IMR-90 (cell line): ENCODE results near the gene FLVCR2. TPM values are rescaled to one million over a fixed set of nuclear protein-coding genes. Genes with fewer than 3 reads are reported as not detected.

Experiments used
- ATAC-seq: fragments of 200-7000 bp; cut with Tn5 transposase; 2 replicates; pipeline ENCODE4 v1.9.1; 2020; ENCODE audit warnings: low read depth, mild to moderate bottlenecking, moderate library complexity
- BruUV-seq: library from RNA; stranded (reverse); fragments of 400-500 nt; replicated peaks from 2 replicates; lab custom pipeline; 2021; lab: Mats Ljungman, UMichigan
- CTCF ChIA-PET: fragments of 300-600 bp; formaldehyde crosslinking; extraction: SDS; loops from one replicate; lab custom pipeline; 2021; ENCODE audit warnings: antibody characterized with exemption; lab: Yijun Ruan, JAX
- POLR2A ChIA-PET: fragments of 300-600 bp; sonication (Branson Sonifier 250); formaldehyde crosslinking; loops from one replicate; lab custom pipeline; 2022; ENCODE audit warnings: antibody characterized with exemption; ENCODE audit not compliant: unreplicated experiment; lab: Charles Lee
- DNase-seq: peaks from one replicate; pipeline ENCODE4 v3.0.0; 2013
- H2AFZ ChIP-seq: replicated peaks from 2 replicates; pipeline ENCODE3; 2013; ENCODE audit warnings: low read length, mild to moderate bottlenecking; ENCODE audit not compliant: poor library complexity
- H2AK5ac ChIP-seq: 2 replicates; pipeline ENCODE4 v1.6.1; 2013; ENCODE audit warnings: low read depth, low read length, inconsistent platforms
- H2AK9ac ChIP-seq: replicated peaks from 2 replicates; pipeline ENCODE3; 2013; ENCODE audit warnings: mild to moderate bottlenecking, low read depth, low read length, moderate library complexity; ENCODE audit not compliant: poor library complexity
- H2BK120ac ChIP-seq: 2 replicates; pipeline ENCODE4 v1.6.1; 2013; ENCODE audit warnings: low read depth, low read length, inconsistent platforms
- H2BK15ac ChIP-seq: 3 replicates; pipeline ENCODE4 v1.6.1; 2013; ENCODE audit warnings: low read depth, low read length, inconsistent platforms
- H2BK20ac ChIP-seq: 2 replicates; pipeline ENCODE4 v1.6.1; 2013; ENCODE audit warnings: low read depth, mild to moderate bottlenecking, inconsistent platforms, low read length, moderate library complexity
- H2BK5ac ChIP-seq: 2 replicates; pipeline ENCODE4 v1.6.1; 2013; ENCODE audit warnings: mild to moderate bottlenecking, low read depth, low read length, inconsistent platforms; ENCODE audit not compliant: poor library complexity, severe bottlenecking
- H3K14ac ChIP-seq: replicated peaks from 2 replicates; pipeline ENCODE4 v1.6.1; 2013; ENCODE audit warnings: low read depth, low read length, inconsistent platforms
- H3K18ac ChIP-seq: 2 replicates; pipeline ENCODE4 v1.6.1; 2013; ENCODE audit warnings: low read depth, low read length, control low read depth
- H3K23ac ChIP-seq: 2 replicates; pipeline ENCODE4 v1.6.1; 2013; ENCODE audit warnings: low read depth, low read length, inconsistent platforms
- H3K27ac ChIP-seq: 2 replicates; pipeline ENCODE4 v1.5.1; 2013; ENCODE audit warnings: mild to moderate bottlenecking, control low read depth, low read length; ENCODE audit not compliant: insufficient read depth
- H3K27me3 ChIP-seq: 2 replicates; pipeline ENCODE4 v1.6.1; 2013; ENCODE audit warnings: low read length; ENCODE audit not compliant: control insufficient read depth, insufficient read depth
- H3K36me3 ChIP-seq: 2 replicates; pipeline ENCODE4 v1.6.1; 2013; ENCODE audit warnings: low read length, mixed read lengths; ENCODE audit not compliant: control insufficient read depth, insufficient read depth
- H3K4ac ChIP-seq: 2 replicates; pipeline ENCODE4 v1.6.1; 2013; ENCODE audit warnings: low read depth, low read length, inconsistent platforms
- H3K4me1 ChIP-seq: 2 replicates; pipeline ENCODE4 v1.6.1; 2013; ENCODE audit warnings: low read length, mixed read lengths; ENCODE audit not compliant: control insufficient read depth, insufficient read depth
- H3K4me2 ChIP-seq: 2 replicates; pipeline ENCODE4 v1.6.1; 2013; ENCODE audit warnings: low read depth, mild to moderate bottlenecking, control low read depth, low read length, moderate library complexity
- H3K4me3 ChIP-seq: 2 replicates; pipeline ENCODE4 v1.5.1; 2013; ENCODE audit warnings: low read depth, mild to moderate bottlenecking, control low read depth, low read length, moderate library complexity; ENCODE audit not compliant: insufficient read depth
- H3K56ac ChIP-seq: 2 replicates; pipeline ENCODE4 v1.6.1; 2013; ENCODE audit warnings: low read length, inconsistent platforms; ENCODE audit not compliant: insufficient read depth; ENCODE audit errors: extremely low read depth
- H3K79me1 ChIP-seq, 2 experiments: 2 replicates each; pipeline ENCODE4 v1.6.1; 2013; ENCODE audit warnings: low read length in 2 of 2, inconsistent platforms in 1 of 2, low read depth in 1 of 2
- H3K9ac ChIP-seq: 2 replicates; pipeline ENCODE4 v1.6.1; 2013; ENCODE audit warnings: low read depth, low read length, control low read depth
- H3K9me1 ChIP-seq: 2 replicates; pipeline ENCODE4 v1.6.1; 2013; ENCODE audit warnings: low read length, inconsistent platforms; ENCODE audit not compliant: insufficient read depth
- H3K9me3 ChIP-seq: 2 replicates; pipeline ENCODE4 v1.6.1; 2013; ENCODE audit warnings: low read length; ENCODE audit not compliant: control insufficient read depth, insufficient read depth
- H4K20me1 ChIP-seq: 2 replicates; pipeline ENCODE4 v1.6.1; 2013; ENCODE audit warnings: low read length, inconsistent platforms; ENCODE audit not compliant: insufficient read depth
- H4K5ac ChIP-seq: 2 replicates; pipeline ENCODE4 v1.6.1; 2013; ENCODE audit warnings: mild to moderate bottlenecking, low read depth, low read length, control low read depth
- H4K8ac ChIP-seq, 2 experiments: 2 replicates each; pipeline ENCODE4 v1.6.1; 2013; ENCODE audit warnings: low read depth in 2 of 2, low read length in 2 of 2, control low read depth in 1 of 2, inconsistent platforms in 1 of 2
- H4K91ac ChIP-seq: 2 replicates; pipeline ENCODE4 v1.6.1; 2013; ENCODE audit warnings: low read depth, low read length, inconsistent platforms; ENCODE audit not compliant: insufficient read depth
- CTCF ChIP-seq: conservative IDR thresholded peaks from 2 replicates; pipeline ENCODE4 v1.5.1; 2012; ENCODE audit warnings: mild to moderate bottlenecking, low read depth, low read length, improper control_type of control experiment
- USF2 ChIP-seq: fragments of 150-350 bp; IDR thresholded peaks from 2 replicates; pipeline ENCODE4 v1.6.1; 2017; ENCODE audit warnings: mild to moderate bottlenecking, antibody characterized with exemption, low read length, low read depth
- WGBS, 2 experiments: methylation state at CpG; one replicate each; pipeline versions ENCODE4 v1.1.5 to v1.1.7; 2013; ENCODE audit warnings: missing lambda C conversion rate in 2 of 2; ENCODE audit not compliant: insufficient read length in 1 of 2; ENCODE audit errors: extremely low coverage in 2 of 2; 5-methylcytosine and 5-hydroxymethylcytosine counted together
- dilution Hi-C: fragments of 300-500 bp; cut with HindIII; formaldehyde crosslinking; loops from one replicate; pipeline ENCODE4 v1.14.3; 2018; ENCODE audit warnings: low sequenced_read_pairs; ENCODE audit not compliant: unreplicated experiment
- in situ Hi-C: fragments of 300-500 bp; cut with MboI; formaldehyde crosslinking; loops from 3 replicates; pipeline ENCODE4 v1.14.3; 2019; ENCODE audit warnings: low sequenced_read_pairs, inconsistent platforms, mixed read lengths
- intact Hi-C: fragments of 100-400 bp; cut with micrococcal nuclease; formaldehyde crosslinking; loops from 2 replicates; pipeline ENCODE4 v1.10.0; 2022
- polyA plus RNA-seq, 3 experiments: library from polyadenylated mRNA; depleted of rRNA; stranded (reverse); fragments of >200 nt; gene quantifications; 2 replicates each; pipeline ENCODE4 v1.2.3, GENCODE V29; 2012; ENCODE audit warnings: low replicate concordance in 1 of 3
- total RNA-seq: library from RNA; depleted of rRNA; stranded (reverse); fragments of >200 nt; gene quantifications from 2 replicates; pipeline ENCODE4 v1.2.3, GENCODE V29; 2012

FLVCR2 gene
- total and polyA plus RNA-seq, 2 of the 4 experiments (the other 2 are of a cell fraction): 0.94 to 1.4 TPM

GRCh38 chr14:75578786-75579337 lies 442 bp downstream of the FLVCR2 start:
- 0 out of 2 replicates have a peak overlapping the region, but pooled peaks have one; percentile 49 for H2BK120ac ChIP-seq
- 90% methylated on average over 2 of the region's 21 CpGs; no CpG with 5 or more reads in 1 of the 2 experiments for WGBS, 2 experiments
- H4K20me1 ChIP-seq: no peaks in the 10 kb centered on the region
- H3K56ac ChIP-seq: no peak overlapping the region; the same call in 1 of the 2 replicates
- no peak overlapping the region; the same call in 1 of the 2 replicates for H3K4ac ChIP-seq
- DNase-seq (peak; percentile 31), ATAC-seq (peak; percentile 52)
- intact Hi-C loops (loop anchor here (5.0 kb wide), 1 partner anchor 403 kb away; the partner anchor contains the start of gene TGFB3), dilution Hi-C loops (no loop called here), in situ Hi-C loops (loop anchor here (5.0 to 10.0 kb wide), 2 partner anchors 73 to 406 kb away; partner anchors contain the start of genes IFT43 and TGFB3)
- CTCF ChIA-PET: interaction anchor here (1.2 to 6.1 kb wide), 3 partner anchors 9 to 74 kb away, joined by 4 to 125 read pairs (median 6); no protein-coding TSS in a partner anchor
- H3K27me3 ChIP-seq: peaks cover 8% of the 10 kb centered on the region
- peak overlapping the region; percentile 0; the same call in 1 of the 2 replicates for H3K23ac ChIP-seq
- peak overlapping the region; percentile 67 for H3K9ac ChIP-seq
- POLR2A ChIA-PET: no interaction called here
- H3K79me1 ChIP-seq: no peaks in the 10 kb centered on the region
- no peak overlapping the region for H3K18ac ChIP-seq
- no peak overlapping the region for H3K14ac ChIP-seq
- no peaks in the 10 kb centered on the region for H3K36me3 ChIP-seq
- no peak overlapping the region for H2BK5ac ChIP-seq
- TF ChIP-seq USF2 (no peak), CTCF (peak; percentile 19; the same call in 1 of the 2 replicates)
- H2AFZ ChIP-seq: peak overlapping the region; percentile 89
- no peak overlapping the region; a peak in 1 of 4 replicates for H4K8ac ChIP-seq
- H3K27ac ChIP-seq: peak overlapping the region; percentile 48; the same call in 1 of the 2 replicates
- peak overlapping the region; percentile 86 for H3K4me2 ChIP-seq
- H3K9me3 ChIP-seq: peaks cover 2% of the 10 kb centered on the region; the same call in 1 of the 2 replicates
- no TSS peak for BruUV-seq
- H3K4me3 ChIP-seq: peak overlapping the region; percentile 45
- no peak overlapping the region for H4K91ac ChIP-seq
- peak overlapping the region; percentile 75 for H2AK9ac ChIP-seq
- H4K5ac ChIP-seq: no peak overlapping the region
- H3K9me1 ChIP-seq: peaks cover 10% of the 10 kb centered on the region; the same call in 1 of the 2 replicates
- H3K4me1 ChIP-seq: peaks cover 8% of the 10 kb centered on the region; the same call in 1 of the 2 replicates
- no peak overlapping the region for H2BK20ac ChIP-seq
- no peak overlapping the region for H2BK15ac ChIP-seq
- H2AK5ac ChIP-seq: no peak overlapping the region
